GM10266 (cell line): ENCODE measurements around the gene HOXC11.

Experiments used
- DNase-seq: peaks from one replicate; pipeline ENCODE4 v3.0.0; 2012; ENCODE audit errors: extremely low spot score
- CTCF ChIP-seq: IDR thresholded peaks from 2 replicates; pipeline ENCODE4 v1.5.1; 2012; ENCODE audit warnings: mild to moderate bottlenecking, low read depth; ENCODE audit not compliant: control insufficient read depth, insufficient read depth; ENCODE audit errors: missing control alignments

The HOXC11 gene

GRCh38 chr12:53996240-53997203 lies 23.6 kb downstream of the HOXC11 start:
- no peak for TF ChIP-seq CTCF
- peak; percentile 74 for DNase-seq

GRCh38 chr12:53997204-53998109 lies 24.5 kb downstream of the HOXC11 start:
- no peak for DNase-seq
- no peak for TF ChIP-seq CTCF

- no peak for DNase-seq
- TF ChIP-seq CTCF: no peak
Observed at GRCh38 chr12:53998110-53998899, 25.4 kb downstream of the HOXC11 start.

- no peak for DNase-seq
- TF ChIP-seq CTCF: no peak
Observed at GRCh38 chr12:53998900-53999236, 25.9 kb downstream of the HOXC11 start.

- DNase-seq: no peak
- no peak for TF ChIP-seq CTCF
Observed at GRCh38 chr12:53999559-54000115, 26.7 kb downstream of the HOXC11 start.

GRCh38 chr12:54000116-54001114 lies 27.5 kb downstream of the HOXC11 start, which contains the start of gene HOXC9:
Gene HOXC9 (plus strand): TSS chr12:54000161. CDS start chr12:54000189, 28 bp downstream.
- no peak for DNase-seq
- TF ChIP-seq CTCF: no peak
